GM18867 (cell line): ENCODE data around the gene HIRA.
A peak's percentile ranks its signal among the peaks of the same experiment; 100 is the strongest.
"Not testable (repeated sequence)": the region's sequence is repeated elsewhere in the genome, so short reads cannot be mapped to it uniquely, and the experiment has no call there.

ENCODE experiments used
- ATAC-seq: cut with Tn5 transposase; IDR thresholded peaks from one replicate; pipeline ENCODE4 v1.9.1; 2021; ENCODE audit warnings: mild to moderate bottlenecking, moderate library complexity; ENCODE audit not compliant: unreplicated experiment

HIRA gene

DNA sequence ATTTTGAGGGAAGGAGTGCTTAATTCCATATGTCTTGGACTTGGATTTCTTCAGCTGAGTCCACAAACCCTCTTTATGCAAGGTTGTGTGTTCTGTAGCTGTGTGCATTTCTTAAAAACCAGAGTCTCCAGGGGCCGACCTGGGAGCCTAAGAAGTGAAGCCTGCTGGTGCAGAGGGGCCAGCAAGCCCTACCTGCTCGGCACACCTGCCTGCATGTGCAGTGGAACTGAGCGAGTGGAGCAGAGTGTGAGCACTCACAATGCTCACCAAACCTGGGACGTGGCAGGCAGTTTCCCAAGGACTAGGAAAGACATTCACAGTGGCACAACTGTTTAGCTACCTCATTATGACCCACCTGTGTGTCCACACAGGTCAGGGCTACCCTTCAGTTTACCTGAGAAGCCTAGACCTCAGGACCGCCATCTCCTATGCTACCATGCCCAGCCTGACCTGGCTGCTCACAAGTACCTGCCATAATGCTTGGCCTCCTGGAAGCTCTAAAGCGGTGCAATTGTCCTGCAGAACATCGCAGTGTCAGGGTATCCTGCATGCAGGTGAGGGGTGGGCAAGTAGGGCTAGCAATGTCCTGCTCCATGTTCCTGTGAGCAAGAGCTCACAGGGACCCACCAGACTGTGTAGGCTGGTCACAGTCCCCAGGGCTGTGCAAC, 12.1 kb upstream of the HIRA start:
- ATAC-seq = no peak

- ATAC-seq = no peak
Observed at GRCh38 chr22:19442166-19442565, 10.6 kb upstream of the HIRA start.

DNA sequence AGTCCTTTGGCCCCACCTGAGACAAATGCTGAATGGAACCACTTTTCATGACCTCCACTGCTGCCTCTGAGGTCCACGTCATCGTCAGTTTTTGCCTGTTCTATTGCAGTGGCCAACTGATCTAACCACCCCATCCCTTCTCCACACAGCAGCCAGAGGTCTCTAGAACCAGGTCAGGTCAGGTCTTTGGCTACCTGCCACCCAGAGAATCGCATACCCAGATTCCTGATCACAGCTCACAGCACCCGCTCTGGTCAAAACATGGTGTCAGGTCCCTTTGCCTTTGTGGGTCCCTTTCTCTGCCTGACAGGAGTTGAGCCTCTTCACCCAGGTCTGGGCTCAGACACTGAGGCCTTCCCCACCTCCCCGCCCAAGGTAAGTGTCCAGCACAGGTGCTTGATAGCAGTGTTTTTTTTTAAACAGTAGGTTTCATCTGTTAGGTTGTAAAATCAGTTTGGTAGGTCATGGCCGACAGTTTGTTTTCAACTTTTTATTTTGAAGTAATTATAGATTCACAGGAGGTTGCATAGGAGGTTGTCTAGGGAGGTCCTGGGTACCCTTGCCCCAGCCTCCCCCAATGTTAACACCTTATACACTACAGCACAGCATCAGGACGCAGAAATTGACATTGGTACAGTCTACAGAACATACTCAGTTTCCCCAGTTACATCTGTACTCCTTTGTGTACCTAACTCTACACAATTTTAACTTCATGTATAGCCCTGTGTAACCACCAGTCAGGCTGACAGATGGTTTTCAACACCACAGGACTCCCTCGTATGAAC, 9.1 kb upstream of the HIRA start:
- ATAC-seq = no peak

GRCh38 chr22:19438298-19438697, 6.8 kb upstream of the HIRA start:
- no peak for ATAC-seq

DNA sequence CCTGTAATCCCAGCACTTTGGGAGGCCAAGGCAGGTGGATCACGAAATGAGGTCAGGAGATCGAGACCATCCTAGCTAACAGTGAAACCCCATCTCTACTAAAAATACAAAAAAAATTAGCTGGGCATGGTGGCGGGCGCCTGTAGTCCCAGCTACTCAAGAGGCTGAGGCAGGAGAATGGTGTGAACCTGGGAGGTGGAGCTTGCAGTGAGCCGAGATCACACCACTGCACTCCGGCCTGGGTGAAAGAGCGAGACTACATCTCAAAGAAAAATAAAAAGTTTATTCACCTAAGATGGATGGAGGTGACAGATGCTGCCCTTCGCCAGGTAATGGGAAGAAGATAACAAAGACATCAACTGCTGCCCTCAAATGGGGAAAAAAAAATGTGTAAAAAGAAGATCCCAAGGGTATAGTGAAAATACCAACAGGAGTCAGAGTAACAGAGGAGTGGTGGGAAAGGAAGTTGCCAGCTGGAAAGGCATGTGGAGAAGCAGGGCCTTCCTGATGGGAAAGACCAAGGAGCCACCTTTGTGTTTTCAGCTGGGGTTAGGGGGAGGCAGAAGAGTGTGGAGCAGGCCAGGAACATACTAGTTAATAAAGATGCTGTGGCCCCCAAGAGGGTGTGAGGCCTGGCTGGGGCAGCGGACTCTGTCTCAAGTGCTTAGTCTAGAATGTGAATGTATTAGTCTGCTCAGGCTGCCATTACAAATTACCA, 5.1 kb upstream of the HIRA start:
- ATAC-seq = not testable (repeated sequence)

GRCh38 chr22:19434829-19435580, 3.5 kb upstream of the HIRA start:
- no peak for ATAC-seq

DNA sequence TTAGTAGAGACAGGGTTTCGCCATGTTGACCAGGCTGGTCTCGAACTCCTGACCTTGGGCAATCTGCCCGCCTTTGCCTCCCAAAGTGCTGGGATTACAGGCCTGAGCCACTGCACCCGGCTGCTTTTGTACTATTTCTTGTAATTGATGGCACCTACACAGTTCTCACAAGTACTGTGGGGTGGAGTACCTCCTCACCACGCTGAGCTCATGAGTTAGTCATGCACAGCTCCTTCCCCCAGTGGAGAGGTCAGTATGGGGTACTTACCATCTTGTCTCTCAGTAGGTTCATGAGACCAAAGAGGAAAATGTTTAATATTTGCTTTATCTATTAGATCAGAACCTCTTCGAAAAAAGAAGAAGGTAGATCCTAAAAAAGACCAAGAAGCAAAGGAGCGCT, 2.9 kb upstream of the HIRA start:
- ATAC-seq = no peak

- peak; percentile 75 for ATAC-seq
Observed at GRCh38 chr22:19432133-19432851, 759 bp upstream of the HIRA start, which contains the start of gene MRPL40. MRPL40 (plus strand) TSS chr22:19432545; CDS start chr22:19432555, 10 bp downstream.

DNA sequence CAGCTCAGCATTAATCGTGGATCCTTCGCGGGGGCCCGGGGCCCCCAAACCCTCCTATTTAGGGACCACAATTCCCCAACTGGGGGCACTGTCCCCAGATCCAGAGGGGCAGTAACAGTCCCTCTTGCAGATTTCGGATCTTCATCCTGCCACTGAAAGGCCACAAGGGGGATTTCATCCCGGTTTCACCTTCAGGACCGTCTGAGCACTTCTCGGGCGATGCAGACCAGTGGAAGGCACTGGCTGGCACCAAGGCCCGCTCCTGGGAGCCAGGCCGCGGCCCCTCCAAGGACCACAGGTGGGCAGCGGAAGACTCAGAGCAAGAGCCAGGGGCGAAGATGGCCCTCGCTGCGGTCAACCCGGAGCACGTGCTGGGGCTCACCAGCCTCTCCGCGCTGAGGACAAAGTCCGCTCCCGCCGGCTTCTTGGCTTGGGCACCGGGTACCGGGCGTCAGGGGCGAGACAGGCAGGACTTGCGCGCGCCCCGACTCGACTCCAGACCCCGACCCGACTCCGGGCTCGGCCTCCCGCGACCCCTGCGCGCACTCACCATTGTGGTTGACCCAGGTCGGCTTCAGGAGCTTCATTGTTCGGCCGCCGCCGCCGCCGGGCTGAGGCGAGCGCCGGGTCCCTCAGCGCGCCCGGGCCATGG, 517 bp downstream of the HIRA start:
- ATAC-seq = peak; percentile 12

DNA sequence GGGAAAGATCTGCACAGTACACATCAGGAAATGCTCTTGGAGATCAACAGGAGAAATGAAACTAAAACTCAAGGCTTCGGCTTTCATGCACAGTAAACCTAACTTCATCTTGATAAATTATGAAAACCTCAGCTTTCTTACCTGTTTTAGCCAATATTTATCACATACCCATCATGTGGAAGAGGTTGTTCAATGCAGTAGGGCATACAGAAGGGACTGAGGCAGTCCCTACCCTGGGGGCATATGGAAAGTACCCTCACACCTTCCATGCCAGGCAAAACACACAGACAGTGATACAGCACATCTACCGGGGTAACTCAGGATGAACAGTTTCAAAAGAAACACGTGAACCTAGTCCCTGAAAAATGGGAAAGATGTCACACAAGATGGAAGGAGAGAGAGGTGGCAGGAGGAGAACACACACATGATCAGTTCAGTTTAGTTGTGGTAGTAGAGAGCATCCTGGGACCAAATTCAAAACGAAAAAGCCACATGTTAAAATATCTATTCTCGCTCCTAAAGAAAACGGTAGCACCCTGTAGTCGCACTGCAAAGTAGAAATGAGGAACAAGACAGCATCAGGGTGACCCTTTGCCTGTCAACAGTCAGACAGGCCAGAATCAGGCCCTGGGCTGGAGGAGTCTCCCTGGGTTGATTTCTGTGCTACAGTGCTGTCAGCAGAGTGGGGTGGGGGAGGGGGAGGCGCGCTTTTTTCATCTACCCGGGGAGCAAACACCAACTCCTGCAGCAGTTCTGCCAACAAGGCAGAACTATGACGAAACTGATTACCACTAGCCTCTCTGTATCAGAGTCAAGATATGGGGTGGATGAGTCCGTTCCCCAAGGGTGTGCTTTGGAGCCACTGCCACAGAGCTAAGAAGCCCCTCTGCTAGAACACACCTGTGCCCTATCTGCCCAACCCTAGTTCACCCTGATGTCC, 1.3 kb downstream of the HIRA start:
- no peak for ATAC-seq

- no peak for ATAC-seq
Observed at GRCh38 chr22:19424186-19424500, 7.4 kb downstream of the HIRA start.

GRCh38 chr22:19422440-19423301, 8.9 kb downstream of the HIRA start:
- no peak for ATAC-seq

- ATAC-seq = no peak
Observed at GRCh38 chr22:19420321-19420720, 11.2 kb downstream of the HIRA start.

DNA sequence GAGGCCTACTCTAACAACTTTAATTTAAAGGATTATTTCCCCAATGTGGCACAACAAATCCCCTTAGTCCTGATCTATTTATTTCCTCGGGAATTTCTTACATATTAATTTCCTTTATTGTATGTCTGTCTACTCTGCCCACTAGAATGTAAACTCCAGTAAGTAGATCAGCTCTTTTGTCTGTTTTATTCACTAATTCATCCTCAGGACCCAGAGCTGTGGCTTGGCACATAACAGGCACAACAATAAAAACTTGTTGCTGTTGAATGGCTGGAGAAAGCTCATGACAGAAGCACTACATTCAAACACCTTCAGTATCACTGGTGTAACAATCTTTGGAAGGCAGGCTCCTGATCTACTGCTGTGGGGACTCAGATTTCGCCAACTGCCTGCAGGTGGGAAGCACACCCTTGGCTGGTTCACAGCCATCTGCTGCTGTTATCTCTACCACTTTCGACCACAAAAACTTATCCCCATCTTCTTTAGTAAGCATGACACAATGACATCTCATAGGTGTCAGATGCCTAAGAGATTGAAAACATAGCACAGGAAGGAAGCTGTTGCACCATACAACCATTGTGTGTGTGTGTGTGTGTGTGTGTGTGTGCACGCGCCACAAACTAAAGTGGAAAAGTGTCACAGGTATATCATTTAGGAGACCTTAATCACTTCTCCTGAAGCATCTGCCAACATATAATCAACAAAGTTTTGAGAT, 11.9 kb downstream of the HIRA start:
- peak; percentile 68 for ATAC-seq

DNA sequence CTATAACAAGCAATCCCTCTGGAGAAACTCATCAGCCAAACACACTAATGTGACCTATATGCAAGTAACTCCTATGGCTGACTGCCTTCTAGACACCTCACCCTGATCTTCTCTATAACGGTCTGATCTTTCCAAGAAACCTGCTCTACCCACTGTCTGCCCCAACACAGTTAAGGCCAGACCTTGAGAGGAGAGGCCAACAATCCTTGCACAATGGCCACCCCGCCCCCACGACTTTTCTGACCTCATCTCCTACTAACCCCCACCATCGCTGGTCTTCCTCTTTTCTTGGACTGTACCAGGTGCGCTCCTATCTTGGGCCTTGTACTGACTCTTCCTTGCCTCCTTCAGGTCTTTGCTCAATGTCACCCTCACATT, 12.5 kb downstream of the HIRA start:
- no peak for ATAC-seq

- no peak for ATAC-seq
Observed at GRCh38 chr22:19412923-19413322, 18.6 kb downstream of the HIRA start.

DNA sequence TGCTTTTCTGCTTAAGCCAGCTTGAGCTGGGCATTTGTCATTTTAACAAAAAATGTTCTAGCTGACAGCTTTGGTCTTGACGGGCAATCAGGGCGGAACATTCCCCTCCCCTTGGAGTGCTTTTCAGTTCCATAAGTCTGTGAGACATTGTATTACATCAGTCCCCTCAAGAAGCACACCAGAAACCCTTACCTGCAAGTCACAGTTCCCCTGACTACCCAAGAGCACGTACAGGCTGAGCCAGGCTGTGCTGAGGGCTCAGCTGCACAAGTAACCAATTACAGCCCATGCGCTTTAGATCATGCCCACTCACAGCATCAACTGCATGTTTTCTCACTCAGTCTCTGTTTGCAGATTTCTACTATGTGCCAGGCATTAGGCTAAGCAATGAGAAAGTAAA, 19.1 kb downstream of the HIRA start:
- ATAC-seq = no peak

- ATAC-seq = no peak
Observed at GRCh38 chr22:19411690-19412045, 19.9 kb downstream of the HIRA start.
